GM23248 (cell line): ENCODE results near the gene TFPT. TPM values are rescaled to one million over a fixed set of nuclear protein-coding genes. Genes with fewer than 3 reads are reported as not detected.

Experiments used
- DNase-seq: peaks from one replicate; pipeline ENCODE4 v3.0.0-alpha.2; 2015
- H2AFZ ChIP-seq: fragments of 200-600 bp; sonication (generic); 2 replicates; pipeline ENCODE4 v1.6.1; 2016; ENCODE audit warnings: antibody characterized with exemption
- H3F3A ChIP-seq: fragments of 200-600 bp; sonication (generic); 2 replicates; pipeline ENCODE4 v1.6.1; 2016; ENCODE audit warnings: mild to moderate bottlenecking, antibody characterized with exemption, mixed run types; ENCODE audit not compliant: insufficient read depth
- H3K27ac ChIP-seq: fragments of 200-600 bp; sonication (generic); 2 replicates; pipeline ENCODE4 v1.5.1; 2016; ENCODE audit warnings: mild to moderate bottlenecking
- H3K27me3 ChIP-seq: fragments of 200-600 bp; sonication (generic); replicated peaks from 2 replicates; pipeline ENCODE4 v1.6.1; 2016; ENCODE audit warnings: mild to moderate bottlenecking; ENCODE audit not compliant: insufficient read depth
- H3K36me3 ChIP-seq: fragments of 200-600 bp; sonication (generic); 2 replicates; pipeline ENCODE4 v1.6.1; 2016; ENCODE audit warnings: low read depth, mild to moderate bottlenecking
- H3K4me1 ChIP-seq: fragments of 200-600 bp; sonication (generic); 2 replicates; pipeline ENCODE4 v1.6.1; 2016; ENCODE audit warnings: mild to moderate bottlenecking; ENCODE audit not compliant: insufficient read depth
- H3K4me2 ChIP-seq: fragments of 200-600 bp; sonication (generic); one replicate; pipeline ENCODE4 v1.6.1; 2016; ENCODE audit warnings: mild to moderate bottlenecking; ENCODE audit not compliant: unreplicated experiment
- H3K4me3 ChIP-seq: fragments of 200-600 bp; sonication (generic); 2 replicates; pipeline ENCODE4 v1.5.1; 2016; ENCODE audit warnings: mild to moderate bottlenecking
- H3K79me2 ChIP-seq: fragments of 200-600 bp; sonication (generic); 2 replicates; pipeline ENCODE4 v1.6.1; 2016; ENCODE audit warnings: mild to moderate bottlenecking; ENCODE audit not compliant: insufficient read depth
- H3K9ac ChIP-seq: fragments of 200-600 bp; sonication (generic); 2 replicates; pipeline ENCODE4 v1.6.1; 2016; ENCODE audit warnings: mild to moderate bottlenecking
- H3K9me2 ChIP-seq: fragments of 200-600 bp; sonication (generic); 2 replicates; pipeline ENCODE4 v1.6.1; 2016; ENCODE audit warnings: mixed run types, mild to moderate bottlenecking, moderate library complexity; ENCODE audit not compliant: insufficient read depth
- H3K9me3 ChIP-seq: fragments of 200-600 bp; sonication (generic); one replicate; pipeline ENCODE4 v1.6.1; 2017; ENCODE audit warnings: low read depth
- H4K20me1 ChIP-seq: fragments of 200-600 bp; sonication (generic); 2 replicates; pipeline ENCODE4 v1.6.0; 2016; ENCODE audit not compliant: insufficient read depth
- EZH2 ChIP-seq: fragments of 200-600 bp; sonication (generic); IDR thresholded peaks from 2 replicates; pipeline ENCODE4 v1.6.1; 2018; ENCODE audit warnings: antibody characterized with exemption, mild to moderate bottlenecking; ENCODE audit not compliant: insufficient read depth, poor library complexity, severe bottlenecking
- EZH2phosphoT487 ChIP-seq: fragments of 200-600 bp; sonication (generic); IDR thresholded peaks from 2 replicates; pipeline ENCODE4 v1.6.1; 2018; ENCODE audit warnings: antibody characterized with exemption, moderate library complexity, mild to moderate bottlenecking, low read depth; ENCODE audit not compliant: insufficient read depth
- WGBS, 2 experiments: methylation state at CpG; one replicate each; pipeline ENCODE4 v1.1.6; 2015 to 2017; ENCODE audit warnings: low lambda C conversion rate in 2 of 2, low coverage in 1 of 2; ENCODE audit errors: missing lambda C conversion rate in 2 of 2; 5-methylcytosine and 5-hydroxymethylcytosine counted together
- in situ Hi-C: fragments of 300-500 bp; cut with MboI; formaldehyde crosslinking; loops from 2 replicates; pipeline ENCODE4 v1.15.0; 2020
- polyA plus RNA-seq: library from polyadenylated mRNA; unstranded; fragments of >200 nt; fragmentation: Nextera tagmentation; extraction: Ambion mirVana; gene quantifications from 2 replicates; pipeline ENCODE4 v1.2.1, GENCODE V29; 2016
- total RNA-seq: library from RNA; depleted of rRNA; stranded (reverse); fragments of >200 nt; shearing (Covaris generic); gene quantifications from 2 replicates; pipeline ENCODE4 v1.2.3, GENCODE V29; 2014

Gene TFPT
- total and polyA plus RNA-seq, 2 experiments from 2014 or later: 11.5 to 30.0 TPM

DNA sequence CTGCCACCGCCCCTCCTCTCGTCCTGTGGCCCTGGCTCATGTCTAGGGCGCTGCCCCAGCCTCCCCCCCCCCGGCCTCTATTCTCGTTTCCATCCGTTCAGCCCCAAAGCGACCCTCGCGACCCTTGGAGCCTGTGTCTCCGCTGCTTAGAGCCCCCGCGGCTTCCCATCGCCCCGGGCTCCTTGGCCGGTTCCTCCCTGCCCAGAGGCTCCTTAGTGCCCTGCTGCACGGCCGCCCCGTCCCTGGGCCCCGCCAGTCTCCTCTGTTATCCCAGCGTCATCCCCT lies 12.9 kb upstream of the TFPT start:
- TF ChIP-seq EZH2 (no peak), EZH2phosphoT487 (no peak)
- Histone ChIP-seq H3K4me2 (no peak overlapping the region), H3K79me2 (no peaks in the 10 kb centered on the region), H3K4me3 (no peak overlapping the region), H2AFZ (no peak overlapping the region), H3K9ac (no peak overlapping the region), H3K9me2 (no peaks in the 10 kb centered on the region), H3K4me1 (no peaks in the 10 kb centered on the region), H3K9me3 (no peaks in the 10 kb centered on the region), H3K27me3 (no peaks in the 10 kb centered on the region), H3K36me3 (no peaks in the 10 kb centered on the region; the same call in 1 of the 2 replicates), H3F3A (no peaks in the 10 kb centered on the region), H4K20me1 (no peaks in the 10 kb centered on the region), H3K27ac (no peak overlapping the region)
- DNase-seq: no peak
- WGBS, 2 experiments: 91 to 97% methylated on average over 8 to 20 of the region's 20 CpGs
- in situ Hi-C loops: no loop called here

DNA sequence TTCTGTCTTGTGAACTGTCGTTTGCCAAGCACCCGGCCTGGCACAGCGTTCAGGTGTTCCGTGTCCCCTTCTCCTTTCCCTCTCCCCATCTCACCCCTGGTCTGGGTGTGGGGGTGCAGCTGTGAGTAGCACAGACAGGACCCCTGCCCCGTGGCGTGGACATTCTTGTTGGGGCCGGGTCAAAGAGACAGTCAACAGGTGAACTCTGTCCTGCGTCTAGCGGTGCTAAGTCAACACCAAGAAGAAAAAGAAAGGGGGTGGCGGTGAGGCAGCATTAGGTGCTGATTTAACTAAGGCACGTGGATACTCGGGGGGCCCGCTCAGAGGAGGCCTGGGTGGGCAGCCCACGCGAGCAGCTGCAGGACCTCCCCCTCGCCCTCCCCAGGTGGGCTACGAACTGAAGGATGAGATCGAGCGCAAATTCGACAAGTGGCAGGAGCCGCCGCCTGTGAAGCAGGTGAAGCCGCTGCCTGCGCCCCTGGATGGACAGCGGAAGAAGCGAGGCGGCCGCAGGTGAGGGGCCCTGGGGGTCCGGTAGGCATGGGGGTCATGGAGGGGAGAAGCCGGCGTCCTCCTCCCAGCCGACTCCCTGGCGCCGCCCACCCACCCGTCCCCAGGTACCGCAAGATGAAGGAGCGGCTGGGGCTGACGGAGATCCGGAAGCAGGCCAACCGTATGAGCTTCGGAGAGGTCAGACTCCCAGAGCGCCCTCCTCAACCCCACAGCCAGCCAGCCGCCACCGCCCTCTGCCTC lies 12.4 kb upstream of the TFPT start:
- no peaks in the 10 kb centered on the region for H3K9me3 ChIP-seq
- H3K36me3 ChIP-seq: no peaks in the 10 kb centered on the region; the same call in 1 of the 2 replicates
- H3K4me2 ChIP-seq: no peak overlapping the region
- no peak overlapping the region for H3K9ac ChIP-seq
- H3K27ac ChIP-seq: no peak overlapping the region
- no peaks in the 10 kb centered on the region for H3K27me3 ChIP-seq
- TF ChIP-seq EZH2phosphoT487 (no peak), EZH2 (no peak)
- in situ Hi-C loops: no loop called here
- H3K79me2 ChIP-seq: no peaks in the 10 kb centered on the region
- H3F3A ChIP-seq: no peaks in the 10 kb centered on the region
- H3K4me1 ChIP-seq: no peaks in the 10 kb centered on the region
- H2AFZ ChIP-seq: no peak overlapping the region
- no peaks in the 10 kb centered on the region for H4K20me1 ChIP-seq
- no peak overlapping the region for H3K4me3 ChIP-seq
- 93 to 94% methylated on average over 25 to 44 of the region's 44 CpGs for WGBS, 2 experiments
- no peak for DNase-seq
- no peaks in the 10 kb centered on the region for H3K9me2 ChIP-seq

DNA sequence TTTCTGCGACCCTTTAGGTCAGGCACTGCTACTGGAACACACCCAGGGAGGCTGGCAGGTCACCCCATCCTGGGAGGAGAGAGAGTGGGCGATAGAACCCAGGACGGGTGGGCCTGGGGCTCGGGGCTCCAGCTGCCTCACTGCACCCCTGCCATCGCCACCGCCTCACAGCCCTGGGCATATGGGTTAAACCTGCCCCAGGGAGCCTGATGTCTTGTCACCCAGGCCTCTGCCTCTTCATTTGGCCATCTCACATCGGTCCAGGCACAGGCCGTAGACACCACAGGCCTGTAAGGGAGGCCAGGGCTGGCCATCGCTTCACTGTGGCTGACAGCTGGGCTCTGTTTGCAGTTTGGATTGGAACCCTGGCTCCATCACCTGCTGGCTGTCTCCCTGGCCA lies 10.3 kb upstream of the TFPT start:
- Histone ChIP-seq H3K36me3 (no peaks in the 10 kb centered on the region), H3K4me1 (no peaks in the 10 kb centered on the region), H3K9me2 (no peaks in the 10 kb centered on the region), H3F3A (no peaks in the 10 kb centered on the region), H4K20me1 (no peaks in the 10 kb centered on the region), H2AFZ (no peak overlapping the region), H3K9ac (no peak overlapping the region), H3K4me2 (no peak overlapping the region), H3K4me3 (no peak overlapping the region), H3K27ac (no peak overlapping the region), H3K79me2 (no peaks in the 10 kb centered on the region), H3K9me3 (no peaks in the 10 kb centered on the region), H3K27me3 (no peaks in the 10 kb centered on the region)
- TF ChIP-seq EZH2 (no peak), EZH2phosphoT487 (no peak)
- WGBS, 2 experiments: 87 to 88% methylated on average over 9 of the region's 9 CpGs
- no peak for DNase-seq
- in situ Hi-C loops: no loop called here

DNA sequence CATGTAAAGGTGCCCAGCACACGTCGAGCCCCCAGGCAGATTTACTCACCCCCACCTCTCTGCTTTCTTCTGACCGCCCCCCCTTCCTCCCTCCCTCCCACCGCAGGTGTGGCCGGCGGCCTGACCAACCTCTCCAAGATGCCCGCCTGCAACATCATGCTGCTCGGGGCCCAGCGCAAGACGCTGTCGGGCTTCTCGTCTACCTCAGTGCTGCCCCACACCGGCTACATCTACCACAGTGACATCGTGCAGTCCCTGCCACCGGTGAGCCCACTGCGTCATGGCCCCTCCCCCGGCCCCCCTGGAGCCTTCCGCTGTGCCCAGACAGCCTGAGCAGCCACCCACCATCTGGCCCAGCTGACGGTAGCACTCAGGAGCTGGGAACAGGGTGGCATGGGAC lies 8.9 kb upstream of the TFPT start:
- H3K79me2 ChIP-seq: no peaks in the 10 kb centered on the region
- H3K27me3 ChIP-seq: no peaks in the 10 kb centered on the region
- in situ Hi-C loops: no loop called here
- no peak overlapping the region for H3K27ac ChIP-seq
- no peak for TF ChIP-seq EZH2phosphoT487
- no peak for TF ChIP-seq EZH2
- 89 to 95% methylated on average over 8 to 19 of the region's 19 CpGs for WGBS, 2 experiments
- DNase-seq: no peak
- H3K9me3 ChIP-seq: no peaks in the 10 kb centered on the region
- no peak overlapping the region for H3K4me3 ChIP-seq
- H3K9ac ChIP-seq: no peak overlapping the region
- no peak overlapping the region for H3K4me2 ChIP-seq
- H2AFZ ChIP-seq: no peak overlapping the region
- H3F3A ChIP-seq: no peaks in the 10 kb centered on the region
- H3K4me1 ChIP-seq: no peaks in the 10 kb centered on the region
- H3K9me2 ChIP-seq: no peaks in the 10 kb centered on the region
- no peaks in the 10 kb centered on the region for H4K20me1 ChIP-seq
- H3K36me3 ChIP-seq: 0 out of 2 replicates have a peak, but pooled peaks cover 4% of the 10 kb centered on the region

DNA sequence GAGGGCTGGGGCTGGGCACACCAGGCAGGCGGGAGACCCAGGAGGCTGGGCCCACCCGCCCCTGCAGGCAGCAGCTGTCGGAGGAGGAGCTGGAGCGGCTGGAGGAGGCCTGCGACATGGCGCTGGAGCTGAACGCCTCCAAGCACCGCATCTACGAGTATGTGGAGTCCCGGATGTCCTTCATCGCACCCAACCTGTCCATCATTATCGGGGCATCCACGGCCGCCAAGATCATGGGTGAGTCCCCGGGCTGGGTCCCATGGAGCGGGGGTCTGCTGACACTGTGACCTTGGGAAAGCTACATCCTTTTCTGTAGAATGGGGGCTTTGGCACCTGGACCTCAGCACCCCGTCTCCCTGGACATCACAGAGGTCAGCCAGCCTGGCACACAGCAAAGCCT lies 8.2 kb upstream of the TFPT start:
- Histone ChIP-seq H3K4me1 (no peaks in the 10 kb centered on the region), H4K20me1 (no peaks in the 10 kb centered on the region), H3K9me3 (no peaks in the 10 kb centered on the region), H3K9me2 (no peaks in the 10 kb centered on the region), H3K27me3 (no peaks in the 10 kb centered on the region), H3K79me2 (no peaks in the 10 kb centered on the region), H3K4me3 (no peak overlapping the region), H2AFZ (no peak overlapping the region), H3K9ac (no peak overlapping the region), H3K36me3 (0 out of 2 replicates have a peak, but pooled peaks cover 5% of the 10 kb centered on the region), H3K4me2 (no peak overlapping the region), H3F3A (no peaks in the 10 kb centered on the region), H3K27ac (no peak overlapping the region)
- 93 to 97% methylated on average over 14 to 17 of the region's 17 CpGs for WGBS, 2 experiments
- no peak for TF ChIP-seq EZH2phosphoT487
- TF ChIP-seq EZH2: no peak
- in situ Hi-C loops: no loop called here
- no peak for DNase-seq
